Aorta (tissue), 5 donors: ENCODE measurements around the gene LRP5. TPM values are rescaled to one million over a fixed set of nuclear protein-coding genes. Genes with fewer than 3 reads are reported as not detected.
"Not testable (repeated sequence)": the region's sequence is repeated elsewhere in the genome, so short reads cannot be mapped to it uniquely, and the experiment has no call there.

ENCODE experiments used
- ATAC-seq: fragments of 200-7000 bp; cut with Tn5 transposase; one replicate; pipeline ENCODE4 v1.9.1; 2022; ENCODE audit warnings: moderate library complexity; ENCODE audit not compliant: low FRiP score
- DNase-seq, 2 donors: peaks; one replicate each; pipeline ENCODE4 v3.0.0-alpha.2; 2020
- H3K27ac ChIP-seq, 2 donors: one replicate each; pipeline ENCODE4 v1.5.1; 2013; ENCODE audit warnings: low read length in 2 of 2, mild to moderate bottlenecking in 2 of 2, moderate library complexity in 2 of 2, control low read depth in 1 of 2, inconsistent platforms in 1 of 2, low read depth in 1 of 2
- H3K27me3 ChIP-seq, 2 donors: one replicate each; pipeline ENCODE4 v1.6.1; 2013; ENCODE audit warnings: control low read depth in 1 of 2, low read length in 1 of 2, mild to moderate bottlenecking in 1 of 2, moderate library complexity in 1 of 2; ENCODE audit not compliant: insufficient read depth in 2 of 2, control insufficient read depth in 1 of 2
- H3K36me3 ChIP-seq, 2 donors: one replicate each; pipeline ENCODE4 v1.6.1; 2013; ENCODE audit warnings: control low read depth in 1 of 2, low read length in 1 of 2, mild to moderate bottlenecking in 1 of 2; ENCODE audit not compliant: insufficient read depth in 2 of 2, control insufficient read depth in 1 of 2
- H3K4me1 ChIP-seq, 2 donors: one replicate each; pipeline ENCODE4 v1.6.1; 2013; ENCODE audit warnings: low read length in 2 of 2, control low read depth in 1 of 2, mild to moderate bottlenecking in 1 of 2, moderate library complexity in 1 of 2; ENCODE audit not compliant: insufficient read depth in 2 of 2, control insufficient read depth in 1 of 2
- H3K4me3 ChIP-seq, 2 donors: one replicate each; pipeline ENCODE4 v1.5.1; 2013; ENCODE audit warnings: low read length in 2 of 2, control low read depth in 1 of 2, mild to moderate bottlenecking in 1 of 2
- H3K9me3 ChIP-seq: one replicate; pipeline ENCODE4 v1.6.1; 2013; ENCODE audit warnings: mild to moderate bottlenecking, low read length; ENCODE audit not compliant: control insufficient read depth
- WGBS, 2 donors: extraction: QIAGEN DNeasy Blood & Tissue Kit; methylation state at CpG; one replicate each; pipeline ENCODE4 v1.1.7; 2013; 5-methylcytosine and 5-hydroxymethylcytosine counted together
- intact Hi-C, 2 donors: fragments of 100-400 bp; cut with DNase I; formaldehyde crosslinking; loops; one replicate each; pipeline versions ENCODE4 v1.14.2 to v1.15.0; 2022
- polyA plus RNA-seq, 2 donors: library from polyadenylated mRNA; stranded (reverse); fragments of 200-250 nt; gene quantifications; one replicate each; pipeline ENCODE4 v1.2.3, GENCODE V29; 2013
- total RNA-seq, 2 donors: library from RNA; stranded (reverse); fragmentation: NEBNext Ultra II Directional; extraction: Animal tissue kit (Norgen Biotek cat#: 25700); gene quantifications; one replicate each; pipeline ENCODE4 v1.2.1, GENCODE V29; 2021
- donor health status: healthy with polysubstance abuse.
- donor health status: Bipolar disorder and iron deficiency.
- donor health status: DM: no; HTN: no; CAD: no.
- donor health status: DM: no; HTN: no; CAD: no.
- donor health status: DM: yes; HTN: yes; CAD: no.

The LRP5 gene
- total and polyA plus RNA-seq, 4 donors, result 23.9 to 103 (median 69.5) TPM

GRCh38 chr11:68275721-68276507 lies 36.5 kb upstream of the LRP5 start:
- DNase-seq (no peak), ATAC-seq (no peak)
- no peaks in the 10 kb centered on the region for H3K4me1 ChIP-seq
- H3K36me3 ChIP-seq, result no peaks in the 10 kb centered on the region
- no peaks in the 10 kb centered on the region for H3K9me3 ChIP-seq
- intact Hi-C loops, result loop anchor here in 1 of 2 donors (10.0 kb wide), 1 partner anchor 61 kb away; the partner anchor contains the start of gene KMT5B
- no peak overlapping the region for H3K27ac ChIP-seq
- 88 to 89% methylated on average over 14 of the region's 14 CpGs for WGBS, 2 donors
- no peaks in the 10 kb centered on the region for H3K27me3 ChIP-seq
- H3K4me3 ChIP-seq, result no peak overlapping the region

GRCh38 chr11:68276861-68277260 lies 35.5 kb upstream of the LRP5 start:
- Histone ChIP-seq H3K36me3 (no peaks in the 10 kb centered on the region), H3K27me3 (no peaks in the 10 kb centered on the region), H3K27ac (no peak overlapping the region), H3K9me3 (no peaks in the 10 kb centered on the region), H3K4me1 (no peaks in the 10 kb centered on the region), H3K4me3 (no peak overlapping the region)
- intact Hi-C loops, result loop anchor here in 1 of 2 donors (10.0 kb wide), 1 partner anchor 62 kb away; the partner anchor contains the start of gene KMT5B
- ATAC-seq, result no peak
- no peak for DNase-seq
- WGBS, 2 donors, result 93 to 94% methylated on average over 6 of the region's 6 CpGs

DNA sequence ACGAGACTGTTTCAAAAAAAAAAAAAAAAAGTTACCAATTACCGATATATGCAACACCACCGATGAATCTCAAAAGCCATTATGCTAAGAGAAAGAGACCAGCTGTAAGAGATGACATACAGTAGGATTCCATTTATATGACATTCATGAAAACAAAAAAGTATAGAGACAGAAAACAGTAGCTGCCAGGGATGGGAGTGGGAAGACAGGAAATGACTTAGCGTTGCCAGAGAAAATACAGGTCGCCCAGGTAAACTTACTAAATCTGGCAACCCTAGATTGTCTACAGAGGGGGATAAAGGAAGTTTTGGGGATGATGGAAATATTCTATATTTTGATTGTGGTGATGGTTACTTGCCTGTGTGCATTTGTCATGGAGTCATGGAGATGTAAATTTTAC lies 32.7 kb upstream of the LRP5 start:
- 82 to 85% methylated on average over 5 of the region's 5 CpGs for WGBS, 2 donors
- Histone ChIP-seq H3K27me3 (no peaks in the 10 kb centered on the region), H3K4me3 (no peak overlapping the region), H3K36me3 (no peaks in the 10 kb centered on the region), H3K27ac (no peak overlapping the region), H3K9me3 (no peaks in the 10 kb centered on the region), H3K4me1 (no peaks in the 10 kb centered on the region)
- intact Hi-C loops, result loop anchor here in 1 of 2 donors (10.0 kb wide), 1 partner anchor 65 kb away; the partner anchor contains the start of gene KMT5B
- DNase-seq (no peak), ATAC-seq (no peak)

DNA sequence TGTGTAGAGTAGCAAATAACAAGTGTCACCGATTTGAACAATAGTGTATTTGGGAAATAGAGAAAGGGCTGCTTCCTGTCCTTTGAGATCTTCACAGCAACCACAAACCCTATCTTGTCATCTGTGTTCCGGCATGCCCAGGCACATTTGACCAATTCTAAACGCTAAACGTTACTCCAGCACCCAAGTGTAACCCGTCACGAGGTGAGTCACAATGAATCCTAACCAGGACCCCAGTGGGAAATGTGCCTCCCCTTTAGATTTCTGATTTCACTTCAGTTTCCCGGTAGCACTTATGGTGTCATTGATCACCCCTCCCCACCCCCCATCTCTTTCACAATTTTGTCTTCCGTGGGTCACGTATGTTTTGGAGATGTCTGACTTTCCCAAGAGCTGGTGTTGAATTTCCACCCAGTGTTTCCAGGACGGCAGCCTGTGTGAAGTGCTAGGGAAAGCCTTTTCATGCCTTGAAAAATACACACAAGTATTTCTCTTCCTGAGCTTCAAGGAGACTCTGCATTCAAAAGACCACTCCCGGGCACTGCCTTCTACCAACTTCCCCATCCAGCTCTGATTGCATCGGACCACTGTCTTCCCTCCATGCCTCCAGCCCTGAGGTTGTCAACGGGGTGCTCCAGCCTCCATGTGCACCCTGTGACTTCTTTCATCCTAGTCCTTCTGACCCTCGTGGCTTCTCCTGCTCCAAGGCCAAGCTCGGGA lies 30.1 kb upstream of the LRP5 start:
- intact Hi-C loops, result no loop called here
- WGBS, 2 donors, result 73 to 74% methylated on average over 15 of the region's 15 CpGs
- H3K4me1 ChIP-seq, result no peaks in the 10 kb centered on the region

DNA sequence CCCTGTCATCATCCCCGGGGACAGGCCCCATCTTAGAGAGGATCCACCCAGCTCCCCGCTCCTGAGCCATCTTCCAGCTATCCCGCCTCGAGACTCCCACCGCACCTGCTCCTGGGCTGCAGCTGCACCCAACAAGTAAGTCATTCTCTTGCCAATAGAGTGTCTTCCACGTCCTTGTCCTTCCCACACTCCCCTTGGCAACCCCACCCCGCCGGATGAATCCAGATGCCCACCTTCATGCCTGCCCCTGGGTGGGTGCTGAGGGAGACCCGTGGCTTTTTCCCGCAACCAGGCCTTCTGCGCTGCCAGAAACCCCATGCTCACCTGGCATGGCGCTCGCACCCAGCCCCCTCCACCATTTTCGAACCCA lies 29.5 kb upstream of the LRP5 start:
- no peaks in the 10 kb centered on the region for H3K9me3 ChIP-seq
- H3K27me3 ChIP-seq, result no peaks in the 10 kb centered on the region
- intact Hi-C loops, result no loop called here
- no peak overlapping the region for H3K4me3 ChIP-seq
- peak in 1 of 2 donors; percentile 38 for DNase-seq
- 91 to 92% methylated on average over 14 of the region's 14 CpGs for WGBS, 2 donors
- no peak overlapping the region for H3K27ac ChIP-seq
- no peaks in the 10 kb centered on the region for H3K36me3 ChIP-seq
- H3K4me1 ChIP-seq, result no peaks in the 10 kb centered on the region
- no peak for ATAC-seq

More for the DNA sequence above, 30.1 kb upstream of the LRP5 start:
- H3K9me3 ChIP-seq, result no peaks in the 10 kb centered on the region
- no peak overlapping the region for H3K4me3 ChIP-seq
- no peaks in the 10 kb centered on the region for H3K36me3 ChIP-seq
- H3K27me3 ChIP-seq, result no peaks in the 10 kb centered on the region
- peak in 1 of 2 donors; percentile 29 for DNase-seq
- no peak overlapping the region for H3K27ac ChIP-seq
- no peak for ATAC-seq

- H3K36me3 ChIP-seq, result not testable (repeated sequence)
Measured at GRCh38 chr11:68284588-68284987, 27.8 kb upstream of the LRP5 start.

DNA sequence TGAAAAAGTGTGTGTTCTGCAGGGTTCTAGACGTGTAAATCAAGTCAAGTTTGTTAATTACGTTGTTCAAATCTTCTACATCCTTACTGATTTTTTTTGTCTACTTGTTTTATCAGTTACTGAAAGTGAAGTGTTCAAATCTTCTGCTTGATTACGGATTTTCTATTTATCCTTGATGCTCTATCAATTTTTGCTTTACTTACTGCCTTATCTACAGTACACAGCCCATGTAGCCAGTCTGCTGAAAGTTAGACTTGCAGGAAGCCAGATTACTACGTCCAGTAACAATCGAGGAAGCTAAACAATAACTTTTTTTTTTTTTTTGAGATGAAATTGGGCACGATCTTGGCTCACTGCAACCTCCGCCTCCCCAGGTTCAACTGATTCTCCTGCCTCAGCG lies 25.0 kb upstream of the LRP5 start:
- no peaks in the 10 kb centered on the region for H3K9me3 ChIP-seq
- H3K4me3 ChIP-seq, result no peak overlapping the region
- DNase-seq (no peak), ATAC-seq (no peak)
- no peak overlapping the region for H3K27ac ChIP-seq
- H3K36me3 ChIP-seq, result no peaks in the 10 kb centered on the region
- H3K27me3 ChIP-seq, result no peaks in the 10 kb centered on the region
- no peaks in the 10 kb centered on the region for H3K4me1 ChIP-seq
- intact Hi-C loops, result no loop called here
- 82 to 85% methylated on average over 8 of the region's 8 CpGs for WGBS, 2 donors

More at GRCh38 chr11:68284588-68284987, 27.8 kb upstream of the LRP5 start:
- DNase-seq, H3K4me1 ChIP-seq, H3K9me3 ChIP-seq, intact Hi-C loops, H3K27me3 ChIP-seq, H3K4me3 ChIP-seq, ATAC-seq, H3K27ac ChIP-seq: not testable (repeated sequence)
- 96 to 97% methylated on average over 3 of the region's 3 CpGs for WGBS, 2 donors

GRCh38 chr11:68289456-68289855 lies 22.9 kb upstream of the LRP5 start:
- DNase-seq, result no peak
- H3K27me3 ChIP-seq, result no peaks in the 10 kb centered on the region
- no peaks in the 10 kb centered on the region for H3K36me3 ChIP-seq
- ATAC-seq, result no peak
- H3K4me3 ChIP-seq, result no peak overlapping the region
- intact Hi-C loops, result no loop called here
- H3K4me1 ChIP-seq, result no peaks in the 10 kb centered on the region
- WGBS, 2 donors, result 98% methylated on average over 2 of the region's 2 CpGs
- H3K9me3 ChIP-seq, result no peaks in the 10 kb centered on the region
- H3K27ac ChIP-seq, result no peak overlapping the region
